SK-N-SH treated with all-trans-retinoic acid at 6 μM for 48 hours (cell line): ENCODE data around the gene WIPI1.

Source experiments
- ATAC-seq: fragments of 200-7000 bp; cut with Tn5 transposase; 3 replicates; pipeline ENCODE4 v1.9.1; 2020; ENCODE audit warnings: mild to moderate bottlenecking, moderate library complexity
- ARNTL ChIP-seq: fragments of 450-650 bp; formaldehyde crosslinking; IDR thresholded peaks from 2 replicates; pipeline ENCODE4 v1.5.0; 2020; ENCODE audit warnings: low read depth, mild to moderate bottlenecking, moderate library complexity, borderline replicate concordance
- BACH2 ChIP-seq: fragments of 250-450 bp; sonication (Bioruptor Pico); IDR thresholded peaks from 2 replicates; pipeline ENCODE4 v1.9.0; 2021; ENCODE audit warnings: mild to moderate bottlenecking, borderline replicate concordance
- ESRRG ChIP-seq: fragments of 250-450 bp; sonication (Bioruptor Pico); IDR thresholded peaks from 2 replicates; pipeline ENCODE4 v1.6.1; 2021; ENCODE audit warnings: mild to moderate bottlenecking
- GLIS3 ChIP-seq: fragments of 250-450 bp; sonication (Bioruptor Pico); IDR thresholded peaks from 2 replicates; pipeline ENCODE4 v1.5.0; 2020; ENCODE audit warnings: mild to moderate bottlenecking, moderate library complexity
- ISL1 ChIP-seq: fragments of 250-450 bp; sonication (Bioruptor Pico); IDR thresholded peaks from 2 replicates; pipeline ENCODE4 v2.1.2; 2022; ENCODE audit warnings: mild to moderate bottlenecking, moderate library complexity
- OSR1 ChIP-seq: fragments of 250-450 bp; sonication (Bioruptor Pico); IDR thresholded peaks from 2 replicates; pipeline ENCODE4 v1.8.0; 2022; ENCODE audit warnings: moderate library complexity, mild to moderate bottlenecking, inconsistent platforms
- PPARA ChIP-seq: fragments of 250-450 bp; sonication (Bioruptor Pico); IDR thresholded peaks from 2 replicates; pipeline ENCODE4 v1.5.0; 2020; ENCODE audit warnings: mild to moderate bottlenecking, borderline replicate concordance
- RARB ChIP-seq: fragments of 250-450 bp; sonication (Bioruptor Pico); IDR thresholded peaks from 2 replicates; pipeline ENCODE4 v1.8.0; 2021; ENCODE audit warnings: mild to moderate bottlenecking, moderate library complexity
- SNAI2 ChIP-seq: fragments of 250-450 bp; sonication (Bioruptor Pico); IDR thresholded peaks from 2 replicates; pipeline ENCODE4 v1.5.0; 2020; ENCODE audit warnings: mild to moderate bottlenecking, moderate library complexity
- TCF4 ChIP-seq: fragments of 250-450 bp; sonication (Bioruptor Pico); IDR thresholded peaks from 2 replicates; pipeline ENCODE4 v1.8.0; 2021; ENCODE audit warnings: mild to moderate bottlenecking, moderate library complexity, borderline replicate concordance
- TOX ChIP-seq: fragments of 250-450 bp; sonication (Bioruptor Pico); IDR thresholded peaks from 2 replicates; pipeline ENCODE4 v1.8.0; 2021; ENCODE audit warnings: mild to moderate bottlenecking, moderate library complexity, borderline replicate concordance
- ZC3H10 ChIP-seq: fragments of 250-450 bp; sonication (Bioruptor Pico); IDR thresholded peaks from 2 replicates; pipeline ENCODE4 v1.5.1; 2021; ENCODE audit warnings: mild to moderate bottlenecking, moderate library complexity
- ZFP3 ChIP-seq: fragments of 250-450 bp; sonication (Bioruptor Pico); IDR thresholded peaks from 2 replicates; pipeline ENCODE4 v1.5.0; 2020; ENCODE audit warnings: mild to moderate bottlenecking, moderate library complexity
- ZNF565 ChIP-seq: fragments of 450-650 bp; formaldehyde crosslinking; conservative IDR thresholded peaks from 2 replicates; pipeline ENCODE4 v1.5.0; 2020; ENCODE audit warnings: low read depth, mild to moderate bottlenecking, moderate library complexity
- ZNF8 ChIP-seq: fragments of 450-650 bp; formaldehyde crosslinking; IDR thresholded peaks from 2 replicates; pipeline ENCODE4 v1.5.0; 2020; ENCODE audit warnings: mild to moderate bottlenecking, moderate library complexity
- TF ChIP-seq, protein P1 (sequence below): fragments of 250-450 bp; sonication (Bioruptor Pico); IDR thresholded peaks from 2 replicates; pipeline ENCODE4 v1.5.0; 2020; ENCODE audit warnings: mild to moderate bottlenecking, moderate library complexity
- TF ChIP-seq, protein P2 (sequence below): fragments of 250-450 bp; sonication (Bioruptor Pico); IDR thresholded peaks from 2 replicates; pipeline ENCODE4 v1.8.0; 2020; ENCODE audit warnings: mild to moderate bottlenecking, moderate library complexity, borderline replicate concordance
- TF ChIP-seq, protein P3 (sequence below): fragments of 250-450 bp; sonication (Bioruptor Pico); IDR thresholded peaks from 2 replicates; pipeline ENCODE4 v1.8.0; 2021; ENCODE audit warnings: low read depth, mild to moderate bottlenecking, moderate library complexity, borderline replicate concordance
- TF ChIP-seq, protein P4 (sequence below): fragments of 250-450 bp; sonication (Bioruptor Pico); IDR thresholded peaks from 2 replicates; pipeline ENCODE4 v1.5.1; 2020; ENCODE audit warnings: low read depth, mild to moderate bottlenecking, moderate library complexity
- TF ChIP-seq, protein P5 (sequence below): fragments of 250-450 bp; sonication (Bioruptor Pico); IDR thresholded peaks from 2 replicates; pipeline ENCODE4 v1.5.1; 2021; ENCODE audit warnings: mild to moderate bottlenecking, moderate library complexity

Gene WIPI1

DNA sequence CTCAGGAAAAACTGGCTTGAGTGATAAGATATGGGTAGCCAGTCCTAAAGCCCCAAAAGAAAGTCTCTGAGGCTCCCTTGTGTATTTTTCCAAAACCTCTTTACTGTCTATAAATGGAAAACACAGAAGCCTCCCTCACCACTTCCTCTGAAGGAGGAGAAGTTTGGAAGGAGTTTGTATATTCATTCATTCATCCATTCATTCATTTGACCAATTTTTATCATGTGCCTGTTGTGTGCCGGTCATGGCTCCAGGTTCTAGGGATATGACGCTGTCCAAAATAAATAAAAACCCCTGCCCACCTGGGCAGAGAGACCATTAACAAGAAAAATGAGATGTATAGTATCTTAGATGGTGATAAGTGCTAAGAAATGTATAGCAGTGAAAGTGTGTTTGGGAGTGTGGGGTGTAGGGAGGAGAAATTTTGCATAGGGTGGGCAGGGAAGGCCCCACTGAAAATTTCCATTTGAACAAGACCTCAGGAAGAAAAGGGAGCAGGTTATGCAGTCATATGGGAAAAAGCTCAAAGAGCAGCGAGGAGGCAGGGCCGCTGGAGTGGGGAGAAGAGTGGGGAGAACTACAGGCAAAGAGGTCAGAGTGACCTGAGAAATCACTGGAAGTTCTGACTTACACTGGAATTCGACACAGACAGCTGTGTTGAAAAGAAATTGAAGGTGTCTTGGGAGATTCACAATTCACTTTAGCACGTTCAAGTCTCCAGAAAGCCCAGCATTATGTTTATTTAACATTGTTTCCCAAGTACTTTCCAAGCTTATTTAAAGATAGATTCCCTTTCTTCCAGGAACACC, 6.1 kb upstream of the WIPI1 start:
- ATAC-seq: no peak
- TF ChIP-seq, protein P1, sequence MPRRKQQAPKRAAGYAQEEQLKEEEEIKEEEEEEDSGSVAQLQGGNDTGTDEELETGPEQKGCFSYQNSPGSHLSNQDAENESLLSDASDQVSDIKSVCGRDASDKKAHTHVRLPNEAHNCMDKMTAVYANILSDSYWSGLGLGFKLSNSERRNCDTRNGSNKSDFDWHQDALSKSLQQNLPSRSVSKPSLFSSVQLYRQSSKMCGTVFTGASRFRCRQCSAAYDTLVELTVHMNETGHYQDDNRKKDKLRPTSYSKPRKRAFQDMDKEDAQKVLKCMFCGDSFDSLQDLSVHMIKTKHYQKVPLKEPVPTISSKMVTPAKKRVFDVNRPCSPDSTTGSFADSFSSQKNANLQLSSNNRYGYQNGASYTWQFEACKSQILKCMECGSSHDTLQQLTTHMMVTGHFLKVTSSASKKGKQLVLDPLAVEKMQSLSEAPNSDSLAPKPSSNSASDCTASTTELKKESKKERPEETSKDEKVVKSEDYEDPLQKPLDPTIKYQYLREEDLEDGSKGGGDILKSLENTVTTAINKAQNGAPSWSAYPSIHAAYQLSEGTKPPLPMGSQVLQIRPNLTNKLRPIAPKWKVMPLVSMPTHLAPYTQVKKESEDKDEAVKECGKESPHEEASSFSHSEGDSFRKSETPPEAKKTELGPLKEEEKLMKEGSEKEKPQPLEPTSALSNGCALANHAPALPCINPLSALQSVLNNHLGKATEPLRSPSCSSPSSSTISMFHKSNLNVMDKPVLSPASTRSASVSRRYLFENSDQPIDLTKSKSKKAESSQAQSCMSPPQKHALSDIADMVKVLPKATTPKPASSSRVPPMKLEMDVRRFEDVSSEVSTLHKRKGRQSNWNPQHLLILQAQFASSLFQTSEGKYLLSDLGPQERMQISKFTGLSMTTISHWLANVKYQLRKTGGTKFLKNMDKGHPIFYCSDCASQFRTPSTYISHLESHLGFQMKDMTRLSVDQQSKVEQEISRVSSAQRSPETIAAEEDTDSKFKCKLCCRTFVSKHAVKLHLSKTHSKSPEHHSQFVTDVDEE (CRISPR knock-in tag): no peak
- no peak for TF ChIP-seq GLIS3
- TF ChIP-seq, protein P2, sequence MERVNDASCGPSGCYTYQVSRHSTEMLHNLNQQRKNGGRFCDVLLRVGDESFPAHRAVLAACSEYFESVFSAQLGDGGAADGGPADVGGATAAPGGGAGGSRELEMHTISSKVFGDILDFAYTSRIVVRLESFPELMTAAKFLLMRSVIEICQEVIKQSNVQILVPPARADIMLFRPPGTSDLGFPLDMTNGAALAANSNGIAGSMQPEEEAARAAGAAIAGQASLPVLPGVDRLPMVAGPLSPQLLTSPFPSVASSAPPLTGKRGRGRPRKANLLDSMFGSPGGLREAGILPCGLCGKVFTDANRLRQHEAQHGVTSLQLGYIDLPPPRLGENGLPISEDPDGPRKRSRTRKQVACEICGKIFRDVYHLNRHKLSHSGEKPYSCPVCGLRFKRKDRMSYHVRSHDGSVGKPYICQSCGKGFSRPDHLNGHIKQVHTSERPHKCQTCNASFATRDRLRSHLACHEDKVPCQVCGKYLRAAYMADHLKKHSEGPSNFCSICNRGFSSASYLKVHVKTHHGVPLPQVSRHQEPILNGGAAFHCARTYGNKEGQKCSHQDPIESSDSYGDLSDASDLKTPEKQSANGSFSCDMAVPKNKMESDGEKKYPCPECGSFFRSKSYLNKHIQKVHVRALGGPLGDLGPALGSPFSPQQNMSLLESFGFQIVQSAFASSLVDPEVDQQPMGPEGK: no peak
- no peak for TF ChIP-seq RARB (CRISPR knock-in tag)
- TF ChIP-seq ESRRG (CRISPR knock-in tag): no peak
- TF ChIP-seq OSR1: no peak
- TF ChIP-seq, protein P3, sequence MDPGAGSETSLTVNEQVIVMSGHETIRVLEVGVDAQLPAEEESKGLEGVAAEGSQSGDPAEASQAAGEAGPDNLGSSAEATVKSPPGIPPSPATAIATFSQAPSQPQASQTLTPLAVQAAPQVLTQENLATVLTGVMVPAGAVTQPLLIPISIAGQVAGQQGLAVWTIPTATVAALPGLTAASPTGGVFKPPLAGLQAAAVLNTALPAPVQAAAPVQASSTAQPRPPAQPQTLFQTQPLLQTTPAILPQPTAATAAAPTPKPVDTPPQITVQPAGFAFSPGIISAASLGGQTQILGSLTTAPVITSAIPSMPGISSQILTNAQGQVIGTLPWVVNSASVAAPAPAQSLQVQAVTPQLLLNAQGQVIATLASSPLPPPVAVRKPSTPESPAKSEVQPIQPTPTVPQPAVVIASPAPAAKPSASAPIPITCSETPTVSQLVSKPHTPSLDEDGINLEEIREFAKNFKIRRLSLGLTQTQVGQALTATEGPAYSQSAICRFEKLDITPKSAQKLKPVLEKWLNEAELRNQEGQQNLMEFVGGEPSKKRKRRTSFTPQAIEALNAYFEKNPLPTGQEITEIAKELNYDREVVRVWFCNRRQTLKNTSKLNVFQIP: no peak
- no peak for TF ChIP-seq ARNTL (CRISPR knock-in tag)
- TF ChIP-seq ZFP3 (CRISPR knock-in tag): no peak
- TF ChIP-seq SNAI2 (CRISPR knock-in tag): no peak
- no peak for TF ChIP-seq ZC3H10 (CRISPR knock-in tag)
- no peak for TF ChIP-seq BACH2 (CRISPR knock-in tag)
- TF ChIP-seq, protein P4, sequence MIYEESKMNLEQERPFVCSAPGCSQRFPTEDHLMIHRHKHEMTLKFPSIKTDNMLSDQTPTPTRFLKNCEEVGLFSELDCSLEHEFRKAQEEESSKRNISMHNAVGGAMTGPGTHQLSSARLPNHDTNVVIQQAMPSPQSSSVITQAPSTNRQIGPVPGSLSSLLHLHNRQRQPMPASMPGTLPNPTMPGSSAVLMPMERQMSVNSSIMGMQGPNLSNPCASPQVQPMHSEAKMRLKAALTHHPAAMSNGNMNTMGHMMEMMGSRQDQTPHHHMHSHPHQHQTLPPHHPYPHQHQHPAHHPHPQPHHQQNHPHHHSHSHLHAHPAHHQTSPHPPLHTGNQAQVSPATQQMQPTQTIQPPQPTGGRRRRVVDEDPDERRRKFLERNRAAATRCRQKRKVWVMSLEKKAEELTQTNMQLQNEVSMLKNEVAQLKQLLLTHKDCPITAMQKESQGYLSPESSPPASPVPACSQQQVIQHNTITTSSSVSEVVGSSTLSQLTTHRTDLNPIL: no peak
- no peak for TF ChIP-seq ZNF565 (CRISPR knock-in tag)
- TF ChIP-seq, protein P5, sequence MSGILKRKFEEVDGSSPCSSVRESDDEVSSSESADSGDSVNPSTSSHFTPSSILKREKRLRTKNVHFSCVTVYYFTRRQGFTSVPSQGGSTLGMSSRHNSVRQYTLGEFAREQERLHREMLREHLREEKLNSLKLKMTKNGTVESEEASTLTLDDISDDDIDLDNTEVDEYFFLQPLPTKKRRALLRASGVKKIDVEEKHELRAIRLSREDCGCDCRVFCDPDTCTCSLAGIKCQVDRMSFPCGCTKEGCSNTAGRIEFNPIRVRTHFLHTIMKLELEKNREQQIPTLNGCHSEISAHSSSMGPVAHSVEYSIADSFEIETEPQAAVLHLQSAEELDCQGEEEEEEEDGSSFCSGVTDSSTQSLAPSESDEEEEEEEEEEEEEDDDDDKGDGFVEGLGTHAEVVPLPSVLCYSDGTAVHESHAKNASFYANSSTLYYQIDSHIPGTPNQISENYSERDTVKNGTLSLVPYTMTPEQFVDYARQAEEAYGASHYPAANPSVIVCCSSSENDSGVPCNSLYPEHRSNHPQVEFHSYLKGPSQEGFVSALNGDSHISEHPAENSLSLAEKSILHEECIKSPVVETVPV: no peak
- no peak for TF ChIP-seq TCF4
- no peak for TF ChIP-seq ISL1 (CRISPR knock-in tag)

DNA sequence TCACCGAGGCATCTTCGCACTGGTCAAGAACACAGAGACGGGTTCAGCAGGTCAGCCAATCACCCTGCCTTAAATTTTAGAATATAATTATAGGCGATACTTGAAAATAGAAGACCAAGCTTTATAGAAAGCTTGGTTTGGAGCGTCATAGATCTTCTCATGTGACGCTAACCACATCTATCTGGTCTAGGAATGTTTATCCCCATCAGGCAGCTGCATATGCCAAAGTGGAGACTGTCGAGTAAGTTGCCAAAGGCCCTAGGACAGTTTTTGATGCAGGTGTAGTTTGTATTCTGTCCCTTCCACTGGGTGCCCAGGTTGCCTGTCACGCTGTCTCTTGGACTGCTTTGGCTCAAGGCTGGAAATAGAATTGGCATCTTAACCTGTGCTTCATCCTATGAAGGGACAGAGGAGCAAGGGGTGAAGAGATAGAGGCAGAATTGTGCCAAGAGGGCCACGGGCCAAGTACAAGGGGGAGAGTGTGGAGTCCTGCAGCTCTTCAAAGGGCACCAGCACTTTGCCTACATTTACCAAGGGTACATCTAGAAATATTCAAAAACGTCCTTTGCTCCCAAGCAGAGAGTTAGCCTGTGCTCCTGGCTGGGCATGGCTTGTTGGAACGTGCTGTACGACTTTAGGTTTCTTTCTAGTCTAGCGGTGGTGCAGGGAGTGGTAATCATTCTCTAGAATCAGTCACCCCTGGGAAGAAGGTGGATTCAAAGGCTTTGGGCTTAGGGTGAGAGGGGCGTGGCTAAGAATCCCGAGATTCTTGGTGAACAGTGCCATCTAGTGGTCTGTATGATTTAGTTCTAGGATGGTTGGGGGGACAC, 5.3 kb upstream of the WIPI1 start:
- ATAC-seq: peak; percentile 94
- TF ChIP-seq, protein P1 (CRISPR knock-in tag): no peak
- no peak for TF ChIP-seq ZFP3 (CRISPR knock-in tag)
- no peak for TF ChIP-seq ESRRG (CRISPR knock-in tag)
- no peak for TF ChIP-seq OSR1
- TF ChIP-seq ZNF8: no peak
- TF ChIP-seq, protein P5: no peak
- TF ChIP-seq, protein P3: no peak
- no peak for TF ChIP-seq ISL1 (CRISPR knock-in tag)
- no peak for TF ChIP-seq ZC3H10 (CRISPR knock-in tag)
- no peak for TF ChIP-seq ZNF565 (CRISPR knock-in tag)
- TF ChIP-seq PPARA (CRISPR knock-in tag): no peak
- no peak for TF ChIP-seq TCF4
- TF ChIP-seq TOX (CRISPR knock-in tag): no peak
- TF ChIP-seq GLIS3: no peak
